Lung (tissue), 12 donors: Measurements from ENCODE around the gene PITHD1. TPM values are rescaled to one million over a fixed set of nuclear protein-coding genes. Genes with fewer than 3 reads are reported as not detected.

Experiments used
- ATAC-seq: fragments of 200-7000 bp; cut with Tn5 transposase; one replicate; pipeline ENCODE4 v1.9.1; 2020; ENCODE audit warnings: moderate number of reproducible peaks; ENCODE audit not compliant: insufficient read depth, low FRiP score
- DNase-seq, 3 donors: peaks; one replicate each; pipeline ENCODE4 v3.0.0-alpha.2; 2013 to 2017
- H3K27ac ChIP-seq, 2 donors: one replicate each; pipeline ENCODE4 v1.5.1; 2013; ENCODE audit warnings: mild to moderate bottlenecking in 2 of 2, moderate library complexity in 2 of 2, control low read depth in 1 of 2, inconsistent platforms in 1 of 2, low read depth in 1 of 2, low read length in 1 of 2
- H3K27me3 ChIP-seq, 3 donors: one replicate each; pipeline ENCODE4 v1.5.1; 2013; ENCODE audit warnings: low read length in 2 of 3; ENCODE audit not compliant: control insufficient read depth in 3 of 3, insufficient read depth in 3 of 3
- H3K36me3 ChIP-seq, 4 donors: one replicate each; pipeline ENCODE4 v1.5.1; 2013; ENCODE audit warnings: low read length in 4 of 4, mild to moderate bottlenecking in 1 of 4, moderate library complexity in 1 of 4; ENCODE audit not compliant: control insufficient read depth in 4 of 4, insufficient read depth in 4 of 4
- H3K4me1 ChIP-seq, 5 donors: one replicate each; pipeline ENCODE4 v1.5.1; 2013; ENCODE audit warnings: low read length in 5 of 5, mild to moderate bottlenecking in 2 of 5, moderate library complexity in 1 of 5; ENCODE audit not compliant: control insufficient read depth in 5 of 5, insufficient read depth in 5 of 5
- H3K4me3 ChIP-seq: one replicate; pipeline ENCODE4 v1.5.1; 2013; ENCODE audit warnings: mild to moderate bottlenecking, control low read depth, moderate library complexity
- H3K9ac ChIP-seq, 2 donors: one replicate each; pipeline ENCODE4 v1.5.1; 2013; ENCODE audit warnings: low read length in 2 of 2, control low read depth in 1 of 2; ENCODE audit not compliant: insufficient read depth in 1 of 2
- H3K9me3 ChIP-seq, 4 donors: one replicate each; pipeline ENCODE4 v1.5.1; 2013; ENCODE audit warnings: low read length in 3 of 4, mild to moderate bottlenecking in 1 of 4, moderate library complexity in 1 of 4; ENCODE audit not compliant: control insufficient read depth in 4 of 4, insufficient read depth in 3 of 4
- CTCF ChIP-seq: IDR thresholded peaks from 2 replicates; pipeline ENCODE4 v1.5.1; 2012; ENCODE audit warnings: mild to moderate bottlenecking; ENCODE audit errors: control extremely low read depth, extremely low read depth
- WGBS, 2 donors: extraction: QIAGEN DNeasy Blood & Tissue Kit; methylation state at CpG; one replicate each; pipeline ENCODE4 v1.1.7; 2013; 5-methylcytosine and 5-hydroxymethylcytosine counted together
- polyA plus RNA-seq, 2 donors: library from polyadenylated mRNA; stranded (reverse); fragments of 200-250 nt; gene quantifications; one replicate each; pipeline ENCODE4 v1.2.1, GENCODE V29; 2013
- total RNA-seq, 2 donors: library from RNA; depleted of rRNA in 1 of 2; stranded (reverse); fragments of >200 nt in 1 of 2; gene quantifications; one replicate each; pipeline ENCODE4 v1.2.1, GENCODE V29; 2014 to 2021
- donor health status: control.
- donor health status: control.
- donor health status: Bipolar disorder and iron deficiency.
- donor health status: healthy.
- donor health status: DM: yes; HTN: yes; CAD: no.

PITHD1 gene
- total and polyA plus RNA-seq, 4 donors: 39.2 to 55.7 (median 47.4) TPM

DNA sequence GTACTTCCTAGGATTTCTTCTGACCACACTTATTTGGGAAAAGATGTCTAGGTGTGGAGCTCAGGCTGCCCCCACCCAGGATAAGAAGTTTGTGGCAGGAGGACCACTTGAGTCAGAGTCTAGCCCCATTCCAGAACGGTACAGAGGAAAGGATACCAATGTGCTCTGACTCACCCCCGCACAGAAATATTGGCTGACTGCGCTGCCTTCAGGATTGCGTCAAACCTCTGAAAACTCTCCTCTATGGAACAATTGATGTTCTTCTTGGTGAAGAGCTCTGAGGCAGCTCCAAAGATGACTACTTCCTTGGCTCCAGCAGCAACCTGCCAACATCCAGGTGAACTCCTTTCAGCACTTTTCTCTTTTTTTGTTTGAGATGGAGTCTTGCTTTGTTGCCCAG is 35.8 kb downstream of the PITHD1 start:
- 89 to 93% methylated on average over 4 of the region's 4 CpGs for WGBS, 2 donors
- Histone ChIP-seq H3K27ac (no peak overlapping the region), H3K9me3 (no peaks in the 10 kb centered on the region), H3K9ac (no peak overlapping the region), H3K27me3 (no peaks in the 10 kb centered on the region), H3K4me3 (no peak overlapping the region), H3K36me3 (peaks cover 10 to 33% (median 19%) of the 10 kb centered on the region in 4 donors), H3K4me1 (no peaks in the 10 kb centered on the region)
- ATAC-seq: no peak
- no peak for DNase-seq
- TF ChIP-seq CTCF: no peak

DNA sequence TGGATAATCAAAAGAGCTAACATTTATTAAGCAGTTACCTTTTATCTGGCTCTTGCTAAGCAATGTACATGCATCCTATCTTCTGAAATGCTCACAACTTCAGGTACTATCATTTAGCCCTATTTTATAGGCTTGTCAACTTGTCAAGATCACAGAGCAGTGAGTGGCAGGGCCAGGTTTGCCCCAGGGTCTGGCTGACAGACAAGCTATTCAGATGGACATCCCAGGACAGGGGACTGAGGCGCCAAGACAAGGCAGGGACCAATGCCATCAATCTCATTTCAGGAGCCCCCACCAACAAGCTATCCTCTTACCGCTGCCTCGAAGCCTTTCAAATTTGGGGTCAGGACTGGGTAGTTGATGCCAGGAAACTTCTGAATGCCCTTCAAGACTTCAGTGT is 38.1 kb downstream of the PITHD1 start:
- Histone ChIP-seq H3K9me3 (no peaks in the 10 kb centered on the region), H3K4me3 (no peak overlapping the region), H3K27ac (no peak overlapping the region), H3K4me1 (no peaks in the 10 kb centered on the region), H3K27me3 (no peaks in the 10 kb centered on the region), H3K9ac (no peak overlapping the region), H3K36me3 (peaks cover 10 to 35% (median 19%) of the 10 kb centered on the region in 4 donors)
- 94 to 96% methylated on average over 3 of the region's 3 CpGs for WGBS, 2 donors
- DNase-seq (no peak), ATAC-seq (no peak)
- TF ChIP-seq CTCF: no peak

- H3K4me3 ChIP-seq: no peak overlapping the region
- no peaks in the 10 kb centered on the region for H3K27me3 ChIP-seq
- H3K9ac ChIP-seq: no peak overlapping the region
- no peak for DNase-seq
- H3K4me1 ChIP-seq: no peaks in the 10 kb centered on the region
- H3K27ac ChIP-seq: no peak overlapping the region
- H3K36me3 ChIP-seq: peaks cover 10 to 35% (median 19%) of the 10 kb centered on the region in 4 donors
- ATAC-seq: no peak
- H3K9me3 ChIP-seq: no peaks in the 10 kb centered on the region
- no peak for TF ChIP-seq CTCF
Observed at GRCh38 chr1:23816906-23817305, 38.7 kb downstream of the PITHD1 start.

GRCh38 chr1:23817633-23818032 is 39.4 kb downstream of the PITHD1 start:
- Histone ChIP-seq H3K4me3 (no peak overlapping the region), H3K36me3 (peaks cover 5 to 28% (median 19%) of the 10 kb centered on the region in 4 donors), H3K9me3 (no peaks in the 10 kb centered on the region), H3K27ac (no peak overlapping the region), H3K27me3 (no peaks in the 10 kb centered on the region), H3K9ac (no peak overlapping the region), H3K4me1 (no peaks in the 10 kb centered on the region)
- DNase-seq (no peak), ATAC-seq (no peak)
- 91 to 97% methylated on average over 3 of the region's 3 CpGs for WGBS, 2 donors
- no peak for TF ChIP-seq CTCF
